GM12878 (cell line): ENCODE data around the gene DGKB. TPM values are rescaled to one million over a fixed set of nuclear protein-coding genes. Genes with fewer than 3 reads are reported as not detected.

Experiments used
- ATAC-seq: fragments of 200-7000 bp; cut with Tn5 transposase; 3 replicates; pipeline ENCODE4 v1.9.1; 2020; ENCODE audit warnings: mild to moderate bottlenecking, moderate library complexity
- BruUV-seq: library from RNA; stranded (reverse); fragments of 400-500 nt; replicated peaks from 2 replicates; lab custom pipeline; 2021; lab: Mats Ljungman, UMichigan
- CTCF ChIA-PET: fragments of 300-600 bp; sonication (Branson Sonifier 250); formaldehyde crosslinking; extraction: SDS; loops from one replicate; lab custom pipeline; 2021; ENCODE audit warnings: inconsistent platforms; lab: Yijun Ruan, JAX
- POLR2A ChIA-PET: fragments of 350-600 bp; formaldehyde crosslinking; extraction: SDS; loops from one replicate; lab custom pipeline; 2021; ENCODE audit warnings: inconsistent platforms; lab: Charles Lee
- RAD21 ChIA-PET: fragments of 300-600 bp; sonication (Branson Sonifier 250); formaldehyde crosslinking; loops from one replicate; lab custom pipeline; 2023; ENCODE audit warnings: antibody characterized with exemption; ENCODE audit not compliant: unreplicated experiment; lab: Charles Lee
- SMC1A ChIA-PET: fragments of 300-600 bp; sonication (Branson Sonifier 250); formaldehyde crosslinking; loops from one replicate; lab custom pipeline; 2023; ENCODE audit not compliant: unreplicated experiment, uncharacterized antibody; lab: Charles Lee
- DNase-seq: peaks from one replicate; pipeline ENCODE4 v3.0.0-alpha.2; 2011; ENCODE audit warnings: low read depth, low spot score
- FAIRE-seq: peaks from 3 replicates; lab custom pipeline; 2011; peaks lifted over from hg19 to GRCh38; lab: Jason Lieb, UNC
- H2AFZ ChIP-seq: 2 replicates; pipeline ENCODE4 v1.6.0; 2011; ENCODE audit warnings: low read depth, low read length, control low read depth; ENCODE audit not compliant: control insufficient read depth
- H3K27ac ChIP-seq: 2 replicates; pipeline ENCODE4 v1.5.1; 2011; ENCODE audit warnings: control low read depth; ENCODE audit not compliant: control insufficient read depth, insufficient read depth
- H3K27me3 ChIP-seq, 2 experiments: replicated peaks in 1 of 2; 2 replicates each; pipeline versions ENCODE4 v1.6.0 to v1.6.1; 2011; ENCODE audit warnings: low read length in 1 of 2; ENCODE audit not compliant: control insufficient read depth in 2 of 2, insufficient read depth in 2 of 2
- H3K36me3 ChIP-seq, 2 experiments: 2 replicates each; pipeline ENCODE4 v1.5.1; 2011; ENCODE audit warnings: low read length in 1 of 2; ENCODE audit not compliant: control insufficient read depth in 2 of 2, insufficient read depth in 2 of 2
- H3K4me1 ChIP-seq: 2 replicates; pipeline ENCODE4 v1.6.1; 2011; ENCODE audit warnings: mild to moderate bottlenecking, low read length, moderate library complexity, mixed read lengths; ENCODE audit not compliant: control insufficient read depth, insufficient read depth
- H3K4me2 ChIP-seq: 2 replicates; pipeline ENCODE4 v1.6.0; 2011; ENCODE audit warnings: control low read depth; ENCODE audit not compliant: control insufficient read depth, insufficient read depth
- H3K4me3 ChIP-seq: fragments of 200-600 bp; sonication (generic); 2 replicates; pipeline ENCODE4 v1.5.1; 2016
- H3K79me2 ChIP-seq: 2 replicates; pipeline ENCODE4 v1.6.0; 2011; ENCODE audit warnings: low read length; ENCODE audit not compliant: control insufficient read depth, insufficient read depth
- H3K9ac ChIP-seq: 2 replicates; pipeline ENCODE4 v1.8.0; 2011; ENCODE audit warnings: low read length, control low read depth, mixed read lengths; ENCODE audit not compliant: control insufficient read depth, insufficient read depth
- H3K9me3 ChIP-seq: replicated peaks from 3 replicates; pipeline ENCODE4 v1.5.1; 2011; ENCODE audit warnings: mild to moderate bottlenecking, low read length; ENCODE audit not compliant: control insufficient read depth, insufficient read depth
- H4K20me1 ChIP-seq: 2 replicates; pipeline ENCODE4 v1.6.0; 2011; ENCODE audit not compliant: control insufficient read depth, insufficient read depth
- FOXK2 ChIP-seq: fragments of 450-650 bp; IDR thresholded peaks from 2 replicates; pipeline ENCODE4 v1.6.1; 2017; ENCODE audit warnings: mild to moderate bottlenecking, moderate library complexity
- SMAD5 ChIP-seq: IDR thresholded peaks from 2 replicates; pipeline ENCODE4 v1.6.1; 2016; ENCODE audit warnings: antibody characterized with exemption, low read depth
- SRF ChIP-seq, 2 experiments: IDR thresholded peaks; 2 replicates each; pipeline ENCODE4 v1.6.1; 2011; ENCODE audit warnings: low read depth in 2 of 2, low read length in 2 of 2, mild to moderate bottlenecking in 1 of 2, moderate library complexity in 1 of 2
- TCF7 ChIP-seq: IDR thresholded peaks from 2 replicates; pipeline ENCODE4 v1.6.1; 2014; ENCODE audit warnings: antibody characterized with exemption, borderline replicate concordance
- ZNF592 ChIP-seq: fragments of 450-650 bp; IDR thresholded peaks from 2 replicates; pipeline ENCODE4 v1.6.1; 2017; ENCODE audit warnings: mild to moderate bottlenecking, moderate library complexity
- WGBS: methylation state at CpG from one replicate; pipeline ENCODE4 v1.1.6; 2016; ENCODE audit warnings: low lambda C conversion rate; ENCODE audit not compliant: insufficient replicate concordance, insufficient coverage; ENCODE audit errors: missing lambda C conversion rate; 5-methylcytosine and 5-hydroxymethylcytosine counted together
- in situ Hi-C: fragments of 300-500 bp; cut with MboI; formaldehyde crosslinking; loops from 9 replicates; pipeline ENCODE4 v1.14.3; 2018; ENCODE audit warnings: mixed read lengths
- intact Hi-C: fragments of 100-400 bp; cut with micrococcal nuclease; formaldehyde crosslinking; loops from one replicate; pipeline ENCODE4 v1.14.2; 2022; ENCODE audit not compliant: unreplicated experiment
- polyA plus RNA-seq, 11 experiments: library from polyadenylated mRNA; depleted of rRNA in 4 of 11; unstranded in 6 of 11; stranded (reverse) in 5 of 11; fragments of >200 nt; fragmentation: Nextera tagmentation in 4 of 11; fragmentation: Illumina TruSeq in 1 of 11; extraction: Ambion mirVana in 4 of 11; extraction: Trizol in 1 of 11; gene quantifications; 1 replicate in 1 of 11; 2 replicates in 10 of 11; pipeline versions ENCODE4 v1.2.1 to v1.2.3, GENCODE V29; 2011 to 2016; ENCODE audit warnings: inconsistent platforms in 2 of 11, missing spikeins in 2 of 11, low read depth in 1 of 11
- total RNA-seq, 4 experiments: library from RNA; depleted of rRNA in 3 of 4; stranded (reverse); fragments of >200 nt in 3 of 4; fragmentation: Illumina TruSeq in 1 of 4; extraction: Trizol in 1 of 4; gene quantifications; 2 replicates each; pipeline versions ENCODE4 v1.2.1 to v1.2.3, GENCODE V29; 2013 to 2021
- TF ChIP-seq, protein P1 (sequence below): IDR thresholded peaks from 2 replicates; pipeline ENCODE4 v1.6.1; 2011; ENCODE audit warnings: low read depth, mild to moderate bottlenecking, low read length, moderate library complexity, borderline replicate concordance; ENCODE audit errors: extremely low read depth

The DGKB gene
- total and polyA plus RNA-seq, 10 of the 15 experiments (the other 5 are each of a cell fraction or from before 2014, with no cell fraction given): 0.02 to 0.10 (median 0.04) TPM; not detected in 6

GRCh38 chr7:14407246-14408015, 495.1 kb downstream of the DGKB start:
- CTCF ChIA-PET: no interaction called here
- BruUV-seq: no TSS peak
- POLR2A ChIA-PET: no interaction called here
- H3K27ac ChIP-seq: no peak overlapping the region
- H3K36me3 ChIP-seq: no peaks in the 10 kb centered on the region
- intact Hi-C loops (no loop called here), in situ Hi-C loops (no loop called here)
- H4K20me1 ChIP-seq: no peaks in the 10 kb centered on the region
- H3K79me2 ChIP-seq: no peaks in the 10 kb centered on the region
- SMC1A ChIA-PET: no interaction called here
- no peak overlapping the region for H3K9ac ChIP-seq
- DNase-seq (no peak), FAIRE-seq (no peak), ATAC-seq (no peak)
- RAD21 ChIA-PET: no interaction called here
- no peak overlapping the region for H3K4me2 ChIP-seq
- H3K4me3 ChIP-seq: no peak overlapping the region
- no peaks in the 10 kb centered on the region for H3K4me1 ChIP-seq
- no peak overlapping the region for H2AFZ ChIP-seq
- TF ChIP-seq TCF7: no peak
- no peak for TF ChIP-seq SRF (IDR thresholded peaks at IDR 0.05; ENCODE audit: low read depth in 2 of 2, low read length in 2 of 2)
- no peak for TF ChIP-seq FOXK2
- no peak for TF ChIP-seq SMAD5
- TF ChIP-seq, protein P1, sequence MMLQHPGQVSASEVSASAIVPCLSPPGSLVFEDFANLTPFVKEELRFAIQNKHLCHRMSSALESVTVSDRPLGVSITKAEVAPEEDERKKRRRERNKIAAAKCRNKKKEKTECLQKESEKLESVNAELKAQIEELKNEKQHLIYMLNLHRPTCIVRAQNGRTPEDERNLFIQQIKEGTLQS: no peak
- TF ChIP-seq ZNF592: no peak
- no peaks in the 10 kb centered on the region for H3K9me3 ChIP-seq
- no peaks in the 10 kb centered on the region for H3K27me3 ChIP-seq
- WGBS: 22% methylated on average over 6 of the region's 6 CpGs
